ENCODE measurements around the gene GNS. TPM values are rescaled to one million over a fixed set of nuclear protein-coding genes. Genes with fewer than 3 reads are reported as not detected.
A peak's percentile ranks its signal among the peaks of the same experiment; 100 is the strongest.

GNS gene
- total RNA-seq, 2 donors from 2014 or later = 107 to 125 TPM

DNA sequence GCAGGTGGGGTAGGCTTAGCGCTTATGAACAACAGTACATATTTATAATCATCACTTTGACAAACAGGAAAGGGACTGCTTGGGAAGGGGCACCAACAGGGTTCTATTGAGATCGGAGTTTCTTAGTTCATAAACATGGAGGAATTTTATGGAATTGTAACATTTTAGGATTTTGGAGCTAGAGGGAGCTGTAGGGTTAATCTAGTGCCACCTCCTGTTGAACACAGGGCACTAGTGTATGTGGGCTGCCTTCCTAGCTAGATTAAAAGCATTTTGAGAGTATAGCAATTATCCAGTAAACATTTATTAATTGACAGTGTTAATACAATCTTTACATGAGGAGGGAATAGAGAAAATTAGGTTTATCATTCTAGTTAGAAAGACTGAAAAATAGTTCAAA is 42.2 kb upstream of the GNS start:
- Histone ChIP-seq H3K4me1 (ENCODE audit: control insufficient read depth in 1 of 2, low read depth in 2 of 2) (no peaks in the 10 kb centered on the region), H3K4me3 (no peak overlapping the region), H3K27ac (no peak overlapping the region), H3K27me3 (replicated peaks; ENCODE audit: insufficient read depth) (no peaks in the 10 kb centered on the region), H3K9me3 (no peaks in the 10 kb centered on the region), H3K36me3 (no peaks in the 10 kb centered on the region)
- TF ChIP-seq, protein P1, sequence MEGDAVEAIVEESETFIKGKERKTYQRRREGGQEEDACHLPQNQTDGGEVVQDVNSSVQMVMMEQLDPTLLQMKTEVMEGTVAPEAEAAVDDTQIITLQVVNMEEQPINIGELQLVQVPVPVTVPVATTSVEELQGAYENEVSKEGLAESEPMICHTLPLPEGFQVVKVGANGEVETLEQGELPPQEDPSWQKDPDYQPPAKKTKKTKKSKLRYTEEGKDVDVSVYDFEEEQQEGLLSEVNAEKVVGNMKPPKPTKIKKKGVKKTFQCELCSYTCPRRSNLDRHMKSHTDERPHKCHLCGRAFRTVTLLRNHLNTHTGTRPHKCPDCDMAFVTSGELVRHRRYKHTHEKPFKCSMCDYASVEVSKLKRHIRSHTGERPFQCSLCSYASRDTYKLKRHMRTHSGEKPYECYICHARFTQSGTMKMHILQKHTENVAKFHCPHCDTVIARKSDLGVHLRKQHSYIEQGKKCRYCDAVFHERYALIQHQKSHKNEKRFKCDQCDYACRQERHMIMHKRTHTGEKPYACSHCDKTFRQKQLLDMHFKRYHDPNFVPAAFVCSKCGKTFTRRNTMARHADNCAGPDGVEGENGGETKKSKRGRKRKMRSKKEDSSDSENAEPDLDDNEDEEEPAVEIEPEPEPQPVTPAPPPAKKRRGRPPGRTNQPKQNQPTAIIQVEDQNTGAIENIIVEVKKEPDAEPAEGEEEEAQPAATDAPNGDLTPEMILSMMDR (IDR thresholded peaks at IDR 0.05) = no peak
- DNase-seq (ENCODE audit: low spot score) (no peak), ATAC-seq (ENCODE audit: insufficient number of reproducible peaks, low FRiP score, low read depth) (no peak)

- Histone ChIP-seq H3K27me3 (replicated peaks; ENCODE audit: insufficient read depth) (no peaks in the 10 kb centered on the region), H3K9me3 (no peaks in the 10 kb centered on the region), H3K4me3 (no peak overlapping the region), H3K4me1 (ENCODE audit: control insufficient read depth in 1 of 2, low read depth in 2 of 2) (peaks cover 0 to 4% of the 10 kb centered on the region in 2 donors), H3K36me3 (no peaks in the 10 kb centered on the region), H3K27ac (no peak overlapping the region)
- DNase-seq (ENCODE audit: low spot score) (no peak), ATAC-seq (ENCODE audit: insufficient number of reproducible peaks, low FRiP score, low read depth) (no peak)
- TF ChIP-seq, protein P1 (IDR thresholded peaks at IDR 0.05) = no peak
These were observed 41.4 kb upstream of the GNS start for GRCh38 chr12:64800640-64801039.

- H3K9me3 ChIP-seq = no peaks in the 10 kb centered on the region
- no peaks in the 10 kb centered on the region for H3K27me3 ChIP-seq (replicated peaks; ENCODE audit: insufficient read depth)
- no peak overlapping the region for H3K4me3 ChIP-seq
- H3K4me1 ChIP-seq (ENCODE audit: control insufficient read depth in 1 of 2, low read depth in 2 of 2) = peaks cover 0 to 4% of the 10 kb centered on the region in 2 donors
- DNase-seq (ENCODE audit: low spot score) (no peak), ATAC-seq (ENCODE audit: insufficient number of reproducible peaks, low FRiP score, low read depth) (no peak)
- H3K27ac ChIP-seq = no peak overlapping the region
- no peaks in the 10 kb centered on the region for H3K36me3 ChIP-seq
- TF ChIP-seq, protein P1 (IDR thresholded peaks at IDR 0.05) = no peak
These were observed 39.0 kb upstream of the GNS start for GRCh38 chr12:64798165-64798564.

- TF ChIP-seq, protein P1 (IDR thresholded peaks at IDR 0.05) = no peak
- Histone ChIP-seq H3K9me3 (no peaks in the 10 kb centered on the region), H3K4me1 (ENCODE audit: control insufficient read depth in 1 of 2, low read depth in 2 of 2) (peaks cover 0 to 4% of the 10 kb centered on the region in 2 donors), H3K27ac (no peak overlapping the region), H3K4me3 (no peak overlapping the region), H3K36me3 (no peaks in the 10 kb centered on the region), H3K27me3 (replicated peaks; ENCODE audit: insufficient read depth) (no peaks in the 10 kb centered on the region)
- DNase-seq (ENCODE audit: low spot score) = no peak
- no peak for ATAC-seq (ENCODE audit: insufficient number of reproducible peaks, low FRiP score, low read depth)
These were observed 38.0 kb upstream of the GNS start for GRCh38 chr12:64797156-64797555.

DNA sequence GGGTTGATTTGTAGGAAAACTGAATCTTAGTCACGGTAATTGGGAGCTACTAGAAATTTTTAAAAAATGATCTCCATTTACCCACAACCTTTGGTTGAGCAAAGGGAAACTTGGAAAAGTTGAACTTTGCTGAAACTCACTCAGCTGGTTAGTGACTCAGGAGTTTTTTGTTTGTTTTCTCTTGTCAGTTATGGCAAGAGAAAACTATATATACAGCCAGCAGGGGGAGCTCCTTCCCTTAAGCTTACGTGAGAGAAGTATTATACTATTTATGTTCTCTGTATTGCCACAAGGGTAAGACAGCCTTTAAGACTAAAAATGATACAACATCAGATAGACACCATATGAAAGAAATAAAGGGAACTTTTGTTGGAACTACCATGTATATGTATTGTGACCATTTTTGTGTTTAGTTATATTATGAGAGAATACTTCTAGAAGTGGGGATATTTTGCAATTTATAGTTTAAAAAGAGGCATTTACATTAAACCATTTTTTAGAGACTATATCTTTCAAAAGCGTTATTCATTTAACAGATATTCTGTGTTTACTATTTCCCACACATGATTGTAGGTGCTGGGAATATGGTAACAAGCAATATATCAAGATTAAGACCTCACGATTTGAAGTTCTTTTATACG is 37.1 kb upstream of the GNS start:
- Histone ChIP-seq H3K4me3 (no peak overlapping the region), H3K4me1 (ENCODE audit: control insufficient read depth in 1 of 2, low read depth in 2 of 2) (peaks cover 0 to 4% of the 10 kb centered on the region in 2 donors), H3K27me3 (replicated peaks; ENCODE audit: insufficient read depth) (no peaks in the 10 kb centered on the region), H3K27ac (no peak overlapping the region), H3K9me3 (no peaks in the 10 kb centered on the region), H3K36me3 (no peaks in the 10 kb centered on the region)
- ATAC-seq (ENCODE audit: insufficient number of reproducible peaks, low FRiP score, low read depth) (no peak), DNase-seq (ENCODE audit: low spot score) (no peak)
- TF ChIP-seq, protein P1 (IDR thresholded peaks at IDR 0.05) = peak; percentile 75

Measured in thoracic aorta (tissue), 2 donors.